Activated naive CD4-positive, alpha-beta T cell treated with anti-CD3 and anti-CD28 coated beads, Interleukin-2, amount 50 U/mL, for 24 hours (primary cell): ENCODE results near the gene GLI2.

Source experiments
- H3K27ac Mint-ChIP-seq: one replicate; pipeline ENCODE4 v1.8.0; 2021; ENCODE audit warnings: mild to moderate bottlenecking, mixed read lengths
- H3K27me3 Mint-ChIP-seq: one replicate; pipeline ENCODE4 v1.8.0; 2021; ENCODE audit warnings: mixed read lengths
- H3K36me3 Mint-ChIP-seq: one replicate; pipeline ENCODE4 v1.8.0; 2021; ENCODE audit warnings: mixed read lengths
- H3K4me1 Mint-ChIP-seq: one replicate; pipeline ENCODE4 v1.8.0; 2021; ENCODE audit warnings: mixed read lengths
- H3K4me3 Mint-ChIP-seq: one replicate; pipeline ENCODE4 v1.8.0; 2021; ENCODE audit warnings: mild to moderate bottlenecking, mixed read lengths
- H3K9me3 Mint-ChIP-seq: one replicate; pipeline ENCODE4 v1.8.0; 2021; ENCODE audit warnings: mixed read lengths

GLI2 gene

DNA sequence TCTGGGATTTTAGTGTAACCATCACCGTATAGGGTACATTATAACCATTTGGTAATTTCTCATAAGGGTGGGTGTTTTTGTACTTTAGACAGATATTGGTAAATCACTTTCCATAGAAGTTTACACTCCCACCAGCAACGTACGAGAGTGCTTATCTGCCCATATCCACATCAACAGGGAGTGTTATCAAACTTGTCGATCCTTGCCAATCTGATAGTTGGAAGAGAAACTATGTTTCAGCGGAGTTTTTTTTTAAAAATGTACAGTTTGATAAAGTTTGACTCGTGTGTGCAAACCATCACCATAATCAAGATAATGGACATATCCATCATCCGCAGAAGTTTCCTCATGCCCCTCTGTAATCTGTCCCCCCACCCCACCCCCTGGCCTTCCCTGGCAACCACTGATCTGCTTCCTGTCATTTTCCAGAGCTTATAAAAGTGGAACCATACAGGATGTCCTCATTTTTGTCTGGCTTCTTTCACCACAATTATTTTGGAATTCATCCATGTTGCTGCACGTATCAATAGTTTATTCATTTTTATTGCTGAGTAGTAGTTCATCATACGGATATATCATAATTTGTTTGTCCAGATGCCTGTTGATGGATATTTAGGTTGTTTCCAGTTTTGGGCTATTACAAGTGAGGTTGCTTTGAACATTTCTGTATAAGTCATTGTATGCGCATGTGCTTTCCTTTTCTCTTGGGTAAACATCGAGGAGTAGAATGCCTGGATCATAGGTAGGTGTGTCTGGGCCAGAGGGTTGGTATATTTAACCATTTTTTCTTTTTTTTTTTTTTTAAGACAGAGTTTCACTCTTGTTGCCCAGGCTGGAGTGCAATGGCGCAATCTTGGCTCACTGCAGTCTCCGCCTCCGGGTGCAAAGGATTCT, 18.6 kb downstream of the GLI2 start:
- Mint-ChIP-seq H3K9me3 (no peaks in the 10 kb centered on the region), H3K4me3 (no peak overlapping the region), H3K36me3 (no peaks in the 10 kb centered on the region), H3K27me3 (peaks cover 4% of the 10 kb centered on the region), H3K4me1 (no peaks in the 10 kb centered on the region), H3K27ac (no peak overlapping the region)

DNA sequence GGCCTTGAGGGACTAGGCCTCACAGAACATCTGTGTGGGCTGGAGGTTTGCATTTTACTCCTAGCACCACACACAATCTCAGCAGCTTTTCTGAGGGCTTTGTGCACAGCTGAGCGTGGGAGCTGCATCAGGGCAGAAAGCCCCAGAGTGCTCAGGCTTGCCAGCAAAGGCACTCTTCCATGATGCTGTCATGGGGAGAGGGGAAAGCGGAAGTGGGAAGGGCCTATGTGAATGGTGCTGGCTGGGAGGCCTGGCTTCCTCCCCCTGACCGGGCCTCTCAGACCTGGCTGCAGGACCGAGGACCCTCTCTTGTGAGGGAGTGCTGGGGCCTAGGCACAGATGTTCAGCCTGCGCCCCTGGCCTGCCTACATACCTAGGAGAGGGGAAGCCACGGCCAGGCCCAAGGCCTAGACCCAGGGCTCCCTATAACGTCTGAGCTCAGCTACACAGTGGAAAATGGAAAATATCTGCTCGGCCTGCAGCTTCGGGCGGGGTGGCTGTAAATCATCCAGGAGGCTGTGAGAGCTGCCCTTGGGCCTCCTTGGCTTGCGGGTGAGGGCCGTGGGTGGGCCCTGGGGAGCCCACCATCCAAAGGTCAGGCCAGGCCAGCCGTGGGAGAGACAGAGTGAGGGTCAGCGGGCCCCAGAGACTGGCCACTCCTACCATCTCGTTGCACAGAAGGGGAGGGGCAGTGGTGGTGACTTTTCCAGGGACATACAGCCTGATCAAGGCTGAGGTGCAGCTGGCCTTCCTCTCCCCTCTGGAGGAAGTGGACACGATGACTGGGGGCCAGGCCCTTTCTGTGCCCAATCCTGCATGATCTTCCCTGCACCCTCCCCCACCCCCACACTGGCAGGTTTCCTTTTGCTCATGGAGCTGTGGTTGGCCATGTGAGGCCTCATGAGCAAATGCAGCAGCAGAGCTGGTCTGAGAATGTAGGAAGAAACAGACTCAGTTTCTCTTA, 22.8 kb downstream of the GLI2 start:
- H3K4me3 Mint-ChIP-seq: no peak overlapping the region
- no peak overlapping the region for H3K27ac Mint-ChIP-seq
- H3K27me3 Mint-ChIP-seq: peaks cover 8% of the 10 kb centered on the region
- no peaks in the 10 kb centered on the region for H3K36me3 Mint-ChIP-seq
- H3K9me3 Mint-ChIP-seq: no peaks in the 10 kb centered on the region
- H3K4me1 Mint-ChIP-seq: no peaks in the 10 kb centered on the region

DNA sequence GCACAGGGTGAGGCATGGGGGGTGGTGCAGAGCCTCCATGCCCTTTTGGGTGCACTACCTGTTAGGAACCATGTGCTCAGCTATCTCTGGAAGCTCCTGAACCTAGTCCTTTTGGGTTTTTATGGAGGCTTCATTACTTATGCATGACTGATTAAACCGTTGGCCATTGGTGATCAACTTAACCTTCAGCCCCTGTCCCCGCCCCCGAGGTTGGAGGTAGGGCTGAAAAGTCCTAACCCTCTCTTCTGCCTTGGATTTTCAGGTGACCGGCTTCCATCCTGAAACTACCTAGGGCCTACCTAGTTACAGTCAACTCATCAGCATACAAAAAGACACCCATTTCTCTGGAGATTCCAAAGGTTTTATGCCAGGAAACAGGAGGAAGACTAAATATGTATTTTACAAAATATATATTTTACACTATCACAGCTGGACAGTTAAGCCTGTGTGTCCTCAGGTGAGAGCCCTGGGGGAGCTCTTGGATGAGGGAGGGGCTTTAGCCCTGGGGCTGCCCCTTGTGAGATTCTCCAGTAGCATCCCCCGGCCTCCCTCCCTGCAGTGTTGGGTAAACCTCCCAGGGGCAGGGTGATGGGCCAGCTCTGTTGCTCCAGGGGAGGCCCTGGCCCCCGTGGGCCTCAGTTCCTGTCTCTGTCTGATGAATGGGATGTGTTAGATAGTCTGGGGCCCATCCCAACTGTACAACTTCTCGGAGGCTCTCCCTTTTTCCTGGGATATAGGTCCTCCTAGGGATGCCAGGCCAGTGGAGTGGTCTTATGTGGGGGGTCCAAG, 24.1 kb downstream of the GLI2 start:
- no peak overlapping the region for H3K4me3 Mint-ChIP-seq
- no peaks in the 10 kb centered on the region for H3K4me1 Mint-ChIP-seq
- no peak overlapping the region for H3K27ac Mint-ChIP-seq
- H3K27me3 Mint-ChIP-seq: peaks cover 6% of the 10 kb centered on the region
- no peaks in the 10 kb centered on the region for H3K9me3 Mint-ChIP-seq
- H3K36me3 Mint-ChIP-seq: no peaks in the 10 kb centered on the region

DNA sequence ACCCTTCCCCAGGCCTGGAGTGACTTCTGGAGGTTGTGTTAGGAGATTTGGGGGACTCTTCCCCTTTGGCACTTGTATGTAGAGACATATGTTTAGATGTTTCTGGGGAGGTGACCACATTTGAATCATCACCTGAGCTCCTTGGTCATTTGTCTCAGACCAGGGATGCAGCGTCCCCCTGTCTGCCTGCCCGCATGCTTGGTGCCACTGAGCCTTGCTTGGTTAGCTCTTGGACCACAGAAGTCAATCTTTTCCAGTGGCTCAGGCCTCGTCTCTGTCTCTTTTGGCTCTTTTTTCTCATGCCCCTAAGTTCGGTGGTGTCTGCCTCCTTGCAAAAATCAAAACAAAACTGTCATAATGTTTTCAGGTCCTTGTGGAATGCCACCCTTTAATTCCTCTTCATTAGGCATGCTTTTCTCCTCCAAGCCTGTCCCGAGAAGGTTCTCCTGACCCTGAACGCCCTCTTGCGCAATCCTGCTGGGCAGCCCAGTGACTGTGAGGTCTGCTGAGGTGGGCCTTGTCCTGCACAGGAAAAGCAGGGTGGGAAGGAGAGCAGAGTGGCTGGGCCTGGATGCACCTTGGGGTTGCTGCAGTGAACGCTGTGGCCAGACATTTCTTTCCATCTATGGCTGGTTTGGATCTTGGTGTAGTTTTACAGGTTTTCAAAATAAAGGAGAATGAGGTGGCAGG, 24.9 kb downstream of the GLI2 start:
- Mint-ChIP-seq H3K36me3 (no peaks in the 10 kb centered on the region), H3K27me3 (peaks cover 6% of the 10 kb centered on the region), H3K4me3 (no peak overlapping the region), H3K4me1 (no peaks in the 10 kb centered on the region), H3K27ac (no peak overlapping the region), H3K9me3 (no peaks in the 10 kb centered on the region)

DNA sequence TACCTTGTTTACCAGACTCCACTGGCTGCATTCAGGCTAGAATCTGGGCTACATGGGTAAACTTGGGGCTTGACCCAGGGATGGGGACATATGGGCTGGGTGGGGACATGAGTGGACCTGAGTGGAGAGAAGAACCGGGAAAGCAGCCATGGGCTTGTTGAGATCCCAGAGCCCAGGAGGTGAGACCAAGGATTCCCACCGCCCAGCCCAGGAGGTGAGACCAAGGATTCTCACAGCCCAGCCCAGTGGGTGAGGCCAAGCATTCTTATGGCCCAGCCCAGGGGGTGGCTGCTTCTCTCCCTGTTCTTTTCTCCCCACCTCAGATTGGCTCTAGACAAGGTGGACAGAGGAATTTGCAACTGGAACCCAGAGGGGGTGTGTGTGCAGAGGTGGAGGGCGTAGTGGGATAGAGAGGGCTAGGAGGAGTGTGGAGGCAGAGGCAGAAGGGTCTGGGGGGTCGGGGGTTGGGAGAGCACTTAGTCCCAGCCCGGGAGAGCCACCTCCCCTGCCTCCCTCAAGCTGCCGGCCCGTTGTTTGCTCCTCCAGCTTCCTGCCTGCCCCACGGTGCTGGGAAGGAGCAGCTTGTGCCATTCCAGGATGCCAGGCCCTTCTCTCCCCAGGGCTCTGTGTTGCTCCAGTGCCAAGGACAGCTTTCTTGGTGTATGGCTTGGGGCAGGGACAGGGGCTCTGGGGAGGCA, 25.6 kb downstream of the GLI2 start:
- H3K27me3 Mint-ChIP-seq: peaks cover 6% of the 10 kb centered on the region
- no peaks in the 10 kb centered on the region for H3K4me1 Mint-ChIP-seq
- no peaks in the 10 kb centered on the region for H3K9me3 Mint-ChIP-seq
- H3K27ac Mint-ChIP-seq: no peak overlapping the region
- H3K4me3 Mint-ChIP-seq: no peak overlapping the region
- no peaks in the 10 kb centered on the region for H3K36me3 Mint-ChIP-seq

DNA sequence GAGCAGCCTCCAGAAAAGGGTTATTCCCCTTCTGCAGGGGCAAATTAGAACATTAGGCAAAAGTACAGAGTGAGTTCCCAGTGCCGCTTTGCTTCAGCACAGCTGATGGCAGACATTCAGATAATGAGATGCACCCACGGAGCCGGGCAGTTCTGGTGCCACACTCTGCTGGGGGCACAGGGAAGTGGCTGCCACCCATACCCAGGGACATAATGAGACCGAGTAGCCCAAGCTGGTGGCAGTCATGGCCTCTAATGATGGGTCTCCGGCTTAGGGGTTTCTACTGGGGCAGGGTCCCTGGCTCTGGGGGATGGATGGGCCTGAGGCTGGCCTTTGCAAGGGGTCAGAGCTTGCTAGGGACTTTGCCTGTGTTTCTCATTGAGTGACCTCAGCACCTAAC, 26.2 kb downstream of the GLI2 start:
- Mint-ChIP-seq H3K4me1 (no peaks in the 10 kb centered on the region), H3K27me3 (peaks cover 6% of the 10 kb centered on the region), H3K36me3 (no peaks in the 10 kb centered on the region), H3K9me3 (no peaks in the 10 kb centered on the region), H3K27ac (no peak overlapping the region), H3K4me3 (no peak overlapping the region)

DNA sequence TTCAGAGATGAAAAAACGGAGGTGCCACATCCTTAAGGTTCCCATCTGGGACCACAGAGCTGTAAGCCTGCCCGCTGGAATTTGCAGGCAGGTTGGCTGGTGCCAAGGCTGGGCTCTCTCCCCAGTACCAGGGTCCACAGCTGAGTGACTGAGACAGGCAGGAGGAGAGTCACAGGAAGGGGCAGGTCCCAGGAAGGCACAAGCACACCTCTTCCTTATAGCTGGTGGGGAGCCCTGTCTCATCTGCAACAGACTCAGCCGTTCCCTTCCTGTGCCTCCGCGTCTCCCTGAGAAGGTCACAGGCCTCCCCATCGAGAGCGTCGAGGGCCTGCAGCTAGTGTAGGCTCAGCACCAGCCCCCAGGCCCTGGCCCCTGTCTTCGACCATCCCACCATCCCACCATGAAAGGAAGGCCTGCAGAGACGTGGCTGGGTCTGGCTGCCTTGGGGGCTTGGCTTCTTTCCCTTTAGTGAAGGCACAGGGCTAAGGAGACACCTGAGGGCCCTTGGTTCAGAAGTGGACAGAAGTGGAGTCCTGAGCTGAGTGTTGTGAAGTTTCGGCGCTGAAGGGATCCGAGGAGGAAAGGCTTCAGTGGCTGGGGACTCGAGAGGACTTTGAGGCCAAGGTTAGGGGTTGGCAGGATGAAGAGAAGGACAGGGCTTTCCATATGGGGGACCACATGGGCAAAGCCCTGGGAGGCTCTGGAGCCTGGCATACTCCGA, 26.8 kb downstream of the GLI2 start:
- Mint-ChIP-seq H3K27ac (no peak overlapping the region), H3K27me3 (peaks cover 6% of the 10 kb centered on the region), H3K36me3 (no peaks in the 10 kb centered on the region), H3K4me3 (no peak overlapping the region), H3K9me3 (no peaks in the 10 kb centered on the region), H3K4me1 (no peaks in the 10 kb centered on the region)

DNA sequence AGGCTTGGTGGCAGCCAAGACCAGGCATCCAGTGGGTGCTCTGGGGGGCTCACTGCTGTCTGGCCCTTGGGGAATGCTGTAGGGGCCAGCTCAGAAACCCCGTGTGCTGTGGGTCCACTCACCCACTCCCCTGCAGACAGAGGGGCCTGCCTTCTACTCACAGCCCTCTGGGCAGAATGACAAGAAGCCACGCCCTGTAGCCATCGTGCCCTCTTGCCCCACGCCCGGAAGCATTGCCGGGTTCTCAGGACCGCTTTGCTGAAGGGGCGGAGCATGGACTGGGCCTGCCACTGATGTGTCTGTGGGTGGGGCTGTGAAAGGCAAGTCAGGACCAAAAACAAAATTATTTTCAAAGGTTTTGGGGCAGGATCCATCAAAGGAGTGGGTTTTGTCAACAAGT, 27.8 kb downstream of the GLI2 start:
- Mint-ChIP-seq H3K27me3 (peaks cover 4% of the 10 kb centered on the region), H3K4me3 (no peak overlapping the region), H3K9me3 (no peaks in the 10 kb centered on the region), H3K36me3 (no peaks in the 10 kb centered on the region), H3K27ac (no peak overlapping the region), H3K4me1 (no peaks in the 10 kb centered on the region)

DNA sequence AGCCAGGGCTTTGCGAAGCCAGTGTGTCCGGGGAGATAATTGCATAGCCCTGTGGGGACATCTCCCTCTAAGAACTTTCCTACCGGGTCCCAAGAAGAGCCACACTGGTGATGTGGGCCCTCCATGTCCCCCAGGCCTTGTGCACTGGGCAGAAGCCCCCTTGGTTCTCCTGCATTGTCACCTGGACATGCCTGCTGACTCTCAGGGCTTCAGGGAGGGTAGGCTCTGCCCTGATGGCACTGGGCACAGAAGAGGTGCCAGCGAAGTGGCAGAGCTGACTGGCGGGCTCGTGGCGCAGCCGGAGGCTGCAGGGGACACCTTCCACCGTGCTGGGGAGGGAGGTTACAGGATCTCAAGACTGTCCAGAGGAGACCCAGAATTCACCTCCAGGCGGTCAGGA, 28.3 kb downstream of the GLI2 start:
- Mint-ChIP-seq H3K36me3 (no peaks in the 10 kb centered on the region), H3K4me1 (no peaks in the 10 kb centered on the region), H3K27ac (no peak overlapping the region), H3K9me3 (no peaks in the 10 kb centered on the region), H3K27me3 (peaks cover 4% of the 10 kb centered on the region), H3K4me3 (no peak overlapping the region)

DNA sequence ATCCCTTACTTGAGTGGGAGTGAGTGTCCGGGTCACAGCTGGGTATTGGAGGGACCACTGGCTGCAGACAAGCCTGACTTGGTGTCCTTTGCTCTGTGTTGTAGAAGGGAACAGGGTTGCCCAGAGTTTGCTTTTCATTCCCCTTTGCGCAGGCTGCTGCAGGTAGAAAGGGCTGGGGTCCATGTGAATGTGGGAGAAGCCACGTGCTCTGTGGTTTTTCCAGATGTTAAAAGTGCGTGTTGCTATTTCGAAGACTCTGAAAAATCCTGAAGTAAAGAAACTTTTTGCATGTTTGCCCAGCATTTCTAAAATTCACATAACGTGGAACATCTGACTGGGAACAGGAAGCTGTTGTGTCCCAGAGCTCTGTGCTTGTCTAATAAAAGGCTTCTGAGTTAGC, 28.8 kb downstream of the GLI2 start:
- no peak overlapping the region for H3K4me3 Mint-ChIP-seq
- no peaks in the 10 kb centered on the region for H3K4me1 Mint-ChIP-seq
- no peaks in the 10 kb centered on the region for H3K9me3 Mint-ChIP-seq
- H3K27me3 Mint-ChIP-seq: peaks cover 4% of the 10 kb centered on the region
- no peaks in the 10 kb centered on the region for H3K36me3 Mint-ChIP-seq
- no peak overlapping the region for H3K27ac Mint-ChIP-seq

DNA sequence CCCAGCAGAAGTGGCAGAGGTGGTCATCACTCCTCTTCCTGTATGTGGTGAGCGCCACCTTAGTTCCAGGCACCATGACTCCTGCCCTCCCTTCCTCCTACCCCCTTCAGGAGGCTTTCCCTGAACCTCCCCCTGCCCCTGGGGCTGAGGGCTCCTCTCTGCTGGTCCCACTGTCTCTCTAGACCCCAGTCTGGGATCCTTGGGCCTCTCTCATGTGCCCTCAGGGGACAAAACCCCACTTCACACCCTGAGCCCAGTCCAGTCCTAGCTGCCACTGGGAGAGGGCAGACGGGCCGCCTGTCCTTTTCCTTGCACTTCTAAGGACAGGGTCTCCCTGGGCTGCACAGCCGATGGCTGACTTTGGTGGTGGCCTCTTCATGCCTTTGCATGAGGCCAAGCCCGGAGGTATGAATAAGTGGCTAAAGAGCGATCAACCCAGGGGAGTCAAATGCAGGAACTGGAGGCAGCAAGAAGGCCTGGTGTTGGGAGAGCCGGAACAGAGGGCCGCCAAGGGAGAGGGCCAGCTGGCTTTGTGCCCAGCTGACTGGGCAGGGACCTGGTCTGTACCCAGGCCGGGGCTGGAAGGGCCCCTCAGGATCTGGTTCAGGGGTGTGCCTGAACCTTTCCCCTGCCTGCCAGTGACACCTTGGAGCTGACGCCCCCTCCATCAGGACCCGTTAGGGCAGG, 29.5 kb downstream of the GLI2 start:
- Mint-ChIP-seq H3K4me1 (no peaks in the 10 kb centered on the region), H3K27ac (no peak overlapping the region), H3K36me3 (no peaks in the 10 kb centered on the region), H3K27me3 (peaks cover 4% of the 10 kb centered on the region), H3K4me3 (no peak overlapping the region), H3K9me3 (no peaks in the 10 kb centered on the region)

DNA sequence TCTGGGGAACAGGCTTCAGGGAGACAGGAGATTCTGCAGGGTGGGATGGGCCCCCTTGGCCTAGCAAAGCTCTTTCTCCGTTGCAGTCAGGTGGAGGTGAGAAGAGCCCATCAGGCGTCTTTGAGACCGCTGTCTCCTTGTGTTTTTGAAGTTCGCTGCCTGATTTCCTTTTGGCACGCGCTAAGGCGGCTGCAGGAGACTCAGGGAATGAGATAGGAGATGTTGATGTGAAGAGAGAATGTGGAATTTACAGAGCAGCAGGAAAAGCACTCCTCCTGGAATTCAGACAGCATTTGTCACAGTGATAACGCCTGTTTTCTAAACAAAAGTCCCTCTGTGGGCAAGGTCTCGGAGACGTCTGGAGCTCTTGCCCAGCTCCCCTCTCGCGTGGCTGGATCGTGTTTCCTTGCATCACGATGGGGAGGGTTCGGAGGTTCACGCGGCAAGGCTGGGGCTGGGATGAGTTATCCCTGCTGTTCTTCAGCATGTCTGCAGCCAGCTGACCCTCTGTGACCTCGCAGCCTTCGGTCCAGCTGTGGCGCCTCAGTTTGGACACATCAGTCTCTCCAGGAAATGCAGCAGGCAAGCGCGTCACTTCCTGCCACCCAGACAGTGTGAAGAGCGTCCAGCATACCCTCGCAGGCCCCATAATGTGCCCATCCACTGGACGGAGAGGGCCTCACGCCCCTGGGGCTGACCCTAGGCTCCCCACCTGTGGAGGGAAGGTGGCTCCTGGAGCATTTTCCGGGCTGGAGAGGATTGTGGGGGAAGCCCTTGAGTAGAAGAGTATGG, 30.2 kb downstream of the GLI2 start:
- Mint-ChIP-seq H3K36me3 (no peaks in the 10 kb centered on the region), H3K27me3 (peaks cover 1% of the 10 kb centered on the region), H3K4me3 (no peak overlapping the region), H3K4me1 (no peaks in the 10 kb centered on the region), H3K9me3 (no peaks in the 10 kb centered on the region), H3K27ac (no peak overlapping the region)
